HepG2 (cell line): Measurements from ENCODE around the gene F7. TPM values are rescaled to one million over a fixed set of nuclear protein-coding genes. Genes with fewer than 3 reads are reported as not detected.
A peak's percentile ranks its signal among the peaks of the same experiment; 100 is the strongest.

ENCODE experiments used
- BCLAF1 ChIP-seq: fragments of 450-650 bp; IDR thresholded peaks from 2 replicates; pipeline ENCODE4 v1.6.1; 2017; ENCODE audit warnings: mild to moderate bottlenecking
- GATA4 ChIP-seq: sonication (generic); IDR thresholded peaks from 2 replicates; pipeline ENCODE4 v1.6.1; 2016; ENCODE audit warnings: antibody characterized with exemption, low read depth, borderline replicate concordance
- HMGXB3 ChIP-seq: sonication (generic); formaldehyde crosslinking; IDR thresholded peaks from 2 replicates; pipeline ENCODE4 v1.4.0; 2020; ENCODE audit warnings: missing genetic modification reagents, borderline replicate concordance
- HNF1B ChIP-seq: sonication (generic); formaldehyde crosslinking; IDR thresholded peaks from 2 replicates; pipeline ENCODE4 v1.5.1; 2020; ENCODE audit warnings: mild to moderate bottlenecking, moderate library complexity, missing genetic modification reagents
- HNRNPH1 ChIP-seq: fragments of 200-400 bp; formaldehyde crosslinking; optimal IDR thresholded peaks from 2 replicates; pipeline ENCODE3; 2017; ENCODE audit warnings: mild to moderate bottlenecking, low read depth, low read length
- IKZF1 ChIP-seq: fragments of 450-650 bp; IDR thresholded peaks from 2 replicates; pipeline ENCODE4 v1.7.1; 2016
- NKX3-1 ChIP-seq: sonication (generic); formaldehyde crosslinking; IDR thresholded peaks from 2 replicates; pipeline ENCODE4 v1.5.0; 2020; ENCODE audit warnings: missing genetic modification reagents
- RAD21 ChIP-seq: fragments of 450-650 bp; formaldehyde crosslinking; IDR thresholded peaks from 2 replicates; pipeline ENCODE4 v1.5.0; 2020; ENCODE audit warnings: mild to moderate bottlenecking
- SPEN ChIP-seq: sonication (generic); formaldehyde crosslinking; IDR thresholded peaks from 2 replicates; pipeline ENCODE4 v1.5.1; 2020; ENCODE audit warnings: low read depth, mild to moderate bottlenecking, missing genetic modification reagents
- ZFP37 ChIP-seq: sonication (generic); formaldehyde crosslinking; IDR thresholded peaks from 2 replicates; pipeline ENCODE4 v1.4.0; 2020; ENCODE audit warnings: missing genetic modification reagents, borderline replicate concordance
- ZHX2 ChIP-seq, 2 experiments: sonication (generic) in 1 of 2; formaldehyde crosslinking in 1 of 2; IDR thresholded peaks; 2 replicates each; pipeline versions ENCODE4 v1.6.1 to v1.9.0; 2014 to 2022; ENCODE audit warnings: antibody characterized with exemption in 1 of 2, borderline replicate concordance in 1 of 2, inconsistent platforms in 1 of 2, low read depth in 1 of 2, missing genetic modification reagents in 1 of 2
- ZNF878 ChIP-seq: sonication (generic); formaldehyde crosslinking; IDR thresholded peaks from 2 replicates; pipeline ENCODE4 v1.8.1; 2023; ENCODE audit warnings: mild to moderate bottlenecking, missing genetic modification reagents, moderate library complexity
- polyA plus RNA-seq, 8 experiments: library from polyadenylated mRNA; depleted of rRNA in 3 of 8; stranded (reverse) in 7 of 8; unstranded in 1 of 8; fragments of >200 nt; fragmentation: Illumina TruSeq in 4 of 8; extraction: Trizol in 4 of 8; gene quantifications; 2 replicates each; pipeline versions ENCODE4 v1.2.1 to v1.2.3, GENCODE V29; 2011 to 2016; ENCODE audit warnings: low read depth in 4 of 8, missing spikeins in 1 of 8, mixed read lengths in 1 of 8; ENCODE audit not compliant: insufficient read depth in 1 of 8
- total RNA-seq, 5 experiments: library from RNA; depleted of rRNA; stranded (reverse); fragments of >200 nt; fragmentation: Illumina TruSeq; extraction: Trizol; gene quantifications; 2 replicates each; pipeline ENCODE4 v1.2.3, GENCODE V29; 2016; ENCODE audit warnings: low read depth in 1 of 5

The F7 gene
- total and polyA plus RNA-seq, 2 of the 13 experiments (the other 11 are each of a cell fraction or from before 2014, with no cell fraction given): 12.6 to 26.5 TPM

- peak; percentile 76 for TF ChIP-seq ZHX2 (IDR thresholded peaks at IDR 0.05; ENCODE audit: low read depth)
- no peak for TF ChIP-seq ZHX2 (CRISPR knock-in tag; IDR thresholded peaks at IDR 0.05; ENCODE audit: borderline replicate concordance)
- peak; percentile 97 for TF ChIP-seq HNF1B (CRISPR knock-in tag)
- 0 out of 2 replicates have a peak, but pooled peaks have one; percentile 23 for TF ChIP-seq RAD21 (CRISPR knock-in tag)
- peak; percentile 98 for TF ChIP-seq GATA4
- TF ChIP-seq NKX3-1 (CRISPR knock-in tag): 0 out of 2 replicates have a peak, but pooled peaks have one; percentile 41
- peak; percentile 97 for TF ChIP-seq ZNF878 (CRISPR knock-in tag)
- no peak for TF ChIP-seq BCLAF1
- peak; percentile 84; the same call in 1 of the 2 replicates for TF ChIP-seq HMGXB3 (CRISPR knock-in tag)
- no peak for TF ChIP-seq IKZF1
- TF ChIP-seq ZFP37 (CRISPR knock-in tag): peak; percentile 95
- no peak for TF ChIP-seq HNRNPH1
- TF ChIP-seq SPEN (CRISPR knock-in tag): peak; percentile 78
These were observed 33.4 kb downstream of the F7 start (continued) for GRCh38 chr13:113138792-113139551.
